ENCODE results near the gene FAM47A.

Gene FAM47A

DNA sequence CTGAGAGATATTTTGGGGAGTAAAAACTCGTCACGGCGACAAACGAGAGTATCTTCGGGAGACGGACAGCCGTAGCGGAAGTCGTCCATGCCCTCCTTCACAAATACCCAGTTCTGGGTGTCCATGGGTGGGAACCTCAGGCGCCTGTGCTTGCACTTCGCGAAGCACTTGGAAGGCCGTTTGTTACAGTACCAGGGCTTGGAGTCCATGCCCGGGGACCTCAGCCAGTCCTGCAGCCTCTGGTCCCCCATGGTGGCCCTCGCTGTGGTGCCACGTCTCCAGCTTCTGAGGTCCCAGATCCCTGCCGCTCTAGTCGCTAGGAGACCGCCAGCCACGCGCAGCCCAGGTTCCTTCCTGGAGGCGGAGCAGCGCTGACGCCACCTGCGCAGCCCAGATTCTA is at the start of gene FAM47A:
Gene FAM47A, minus strand, starts transcription at position 287 of the 400 bp plus-strand sequence. Its CDS starts 36 bp downstream, at position 251.
- no peak for DNase-seq

DNA sequence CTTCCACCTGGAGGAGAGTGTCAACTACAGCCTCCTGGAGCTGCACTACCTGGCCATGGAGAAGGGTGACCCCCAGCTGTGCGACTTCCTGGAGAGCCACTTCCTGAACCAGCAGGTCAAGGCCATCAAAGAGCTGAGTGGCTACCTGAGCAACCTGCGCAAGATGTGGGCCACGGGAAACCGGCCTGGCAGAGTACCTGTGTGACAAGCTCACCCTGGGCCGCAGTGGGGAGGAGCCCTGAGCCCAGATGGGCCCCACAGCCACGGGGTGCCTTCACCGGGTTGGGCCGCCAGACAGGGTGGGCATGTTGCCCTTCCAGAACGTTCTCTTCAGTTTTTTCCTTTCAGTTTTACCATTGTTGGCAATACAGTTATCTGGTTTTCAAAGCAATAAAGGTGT is 15.2 kb upstream of the FAM47A start:
- no peak for DNase-seq

DNA sequence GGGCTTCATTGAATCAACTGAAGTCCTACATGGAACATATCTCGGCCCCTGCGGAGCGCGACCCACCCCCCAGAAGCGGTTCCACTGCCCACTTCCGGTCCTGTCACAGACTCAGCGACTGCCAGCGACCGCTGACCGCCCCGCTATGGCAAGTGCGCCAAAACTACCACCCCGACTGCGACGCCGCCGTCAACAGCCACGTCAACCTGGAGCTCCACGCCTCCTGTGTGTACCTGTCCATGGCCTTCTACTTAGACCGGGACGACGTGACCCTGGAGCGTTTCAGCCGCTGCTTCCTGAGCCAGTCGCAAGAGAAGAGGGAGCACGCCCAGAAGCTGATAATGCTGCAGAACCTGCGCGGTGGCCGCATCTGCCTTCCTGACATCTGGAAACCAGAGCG is 14.8 kb upstream of the FAM47A start:
- DNase-seq, result no peak

DNA sequence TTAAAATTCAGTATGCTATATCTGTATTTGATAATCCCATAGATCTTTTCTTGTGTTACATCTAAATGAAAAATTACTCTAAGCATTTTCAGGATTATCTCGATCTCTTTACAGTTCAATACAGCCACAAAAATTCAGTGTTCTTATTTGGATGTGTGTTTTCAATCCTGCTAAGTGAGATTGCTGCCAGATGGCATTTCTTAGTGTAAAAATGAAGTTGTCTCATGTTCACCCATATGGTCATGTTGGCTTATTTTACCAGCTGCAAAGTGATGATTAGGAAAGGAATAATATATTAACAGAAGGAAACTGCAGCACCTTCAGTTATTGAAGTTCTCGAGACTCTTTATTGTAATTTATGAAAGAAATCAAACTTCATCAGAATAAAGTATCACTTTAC is 12.1 kb upstream of the FAM47A start:
- DNase-seq, result no peak

DNA sequence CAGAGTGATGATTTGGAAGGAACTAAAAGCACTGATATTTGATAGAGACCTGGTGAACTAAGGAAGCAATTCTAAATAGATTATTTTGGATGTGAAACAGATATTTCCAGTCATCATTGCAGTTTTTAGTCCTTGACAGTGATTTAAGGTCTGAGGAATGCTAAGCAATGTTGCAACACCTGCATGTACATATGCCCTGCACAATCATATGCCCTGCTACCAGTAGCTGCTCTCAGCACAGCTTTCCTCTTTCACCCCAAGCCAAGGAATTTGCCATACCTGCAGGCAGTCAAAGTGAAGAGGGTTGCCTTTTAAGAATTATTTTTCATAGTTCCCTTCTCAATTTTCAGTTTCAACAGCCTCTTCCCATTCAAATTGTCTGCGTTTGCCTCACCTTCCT is 8.7 kb upstream of the FAM47A start:
- DNase-seq, result no peak

DNA sequence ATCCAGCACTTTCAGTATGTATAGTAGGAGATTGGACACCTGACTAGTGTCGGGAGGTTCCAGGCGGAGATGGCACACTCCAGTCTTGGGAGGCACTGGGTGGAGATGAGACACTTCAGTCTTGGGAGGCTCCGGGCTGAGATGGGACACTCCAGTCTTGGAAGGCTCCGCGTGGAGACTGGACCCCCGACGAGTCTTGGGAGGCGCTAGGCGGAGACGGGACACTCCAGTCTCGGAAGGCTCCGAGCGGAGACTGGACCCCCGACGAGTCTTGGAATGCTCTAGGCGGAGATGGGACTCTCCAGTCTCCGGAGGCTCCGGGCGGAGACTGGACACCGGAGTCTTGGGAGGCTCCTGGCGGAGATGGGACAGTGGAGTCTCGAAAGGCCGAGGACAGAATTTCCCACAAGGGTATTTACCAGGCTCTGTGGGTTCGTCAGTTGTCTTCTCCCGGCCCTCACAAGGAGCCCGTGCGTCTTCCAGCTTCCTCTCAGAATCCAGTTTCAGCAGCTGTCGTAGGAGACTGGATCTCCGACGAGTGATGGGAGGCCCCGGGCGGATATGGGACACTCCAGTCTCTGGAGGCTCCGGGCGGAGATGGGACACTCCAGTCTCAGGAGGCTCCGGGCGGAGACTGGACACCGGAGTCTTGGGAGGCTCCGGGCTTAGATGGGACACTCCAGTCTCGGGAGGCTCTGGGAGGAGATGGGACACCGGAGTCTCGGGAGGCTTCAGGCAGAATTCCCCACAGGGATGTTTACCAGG is 952 bp downstream of the FAM47A start:
- DNase-seq, result no peak

DNA sequence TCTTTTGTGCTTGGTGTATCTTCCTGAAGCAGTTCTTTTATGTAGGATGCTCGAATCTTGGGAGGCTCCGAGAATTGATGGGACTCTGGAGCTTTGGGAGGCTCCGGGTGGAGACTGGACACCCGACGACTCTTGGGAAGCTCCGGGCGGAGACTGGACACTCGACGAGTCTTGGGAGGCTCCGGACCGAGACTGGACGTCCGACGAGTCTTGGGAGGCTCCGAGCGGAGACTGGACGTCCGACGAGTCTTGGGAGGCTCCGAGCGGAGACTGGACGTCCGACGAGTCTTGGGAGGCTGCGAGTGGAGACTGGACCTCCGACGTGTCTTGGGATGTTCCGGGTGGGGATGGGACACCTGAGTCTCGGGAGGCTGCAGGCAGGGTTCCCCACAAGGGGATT is 1.6 kb downstream of the FAM47A start:
- DNase-seq, result no peak

DNA sequence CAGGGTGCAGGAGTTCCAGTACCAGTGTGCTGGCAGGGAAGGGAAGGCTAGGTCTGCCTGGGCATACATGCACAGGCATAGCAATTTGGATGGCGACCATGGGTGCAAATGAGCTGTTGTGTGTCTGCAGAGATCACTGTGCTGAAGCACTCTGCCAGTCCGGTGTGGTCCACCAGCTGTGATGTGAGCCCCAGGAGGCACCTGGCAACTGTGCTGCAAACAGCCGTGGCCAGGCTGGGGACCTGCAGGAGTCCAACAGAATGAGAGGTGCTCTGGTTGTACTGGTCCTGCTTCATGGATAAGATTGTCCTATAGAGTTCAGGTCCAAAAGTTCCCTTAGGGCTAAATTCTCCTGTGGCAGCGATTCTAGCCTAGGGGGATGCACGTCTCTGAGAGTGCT is 6.1 kb downstream of the FAM47A start:
- no peak for DNase-seq

DNA sequence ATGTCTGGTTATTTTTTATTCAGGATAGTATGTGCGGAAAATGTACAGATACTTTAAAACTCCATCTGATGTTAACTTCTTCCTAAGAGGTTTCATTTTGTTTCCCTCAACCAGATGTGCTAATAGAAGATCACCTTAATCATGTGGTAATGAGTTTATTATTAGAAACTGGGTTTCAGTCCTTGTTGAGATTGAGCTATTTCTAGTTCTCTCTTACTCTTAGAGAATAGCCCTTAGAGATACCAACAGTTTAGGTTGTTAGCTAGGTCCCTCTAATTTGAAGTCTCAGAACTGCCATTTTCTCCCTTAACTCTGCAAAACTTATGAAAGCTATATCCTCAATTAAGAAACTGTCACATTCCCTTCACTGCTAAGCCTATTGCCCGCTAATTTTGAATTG is 13.0 kb downstream of the FAM47A start:
- DNase-seq, result no peak

DNA sequence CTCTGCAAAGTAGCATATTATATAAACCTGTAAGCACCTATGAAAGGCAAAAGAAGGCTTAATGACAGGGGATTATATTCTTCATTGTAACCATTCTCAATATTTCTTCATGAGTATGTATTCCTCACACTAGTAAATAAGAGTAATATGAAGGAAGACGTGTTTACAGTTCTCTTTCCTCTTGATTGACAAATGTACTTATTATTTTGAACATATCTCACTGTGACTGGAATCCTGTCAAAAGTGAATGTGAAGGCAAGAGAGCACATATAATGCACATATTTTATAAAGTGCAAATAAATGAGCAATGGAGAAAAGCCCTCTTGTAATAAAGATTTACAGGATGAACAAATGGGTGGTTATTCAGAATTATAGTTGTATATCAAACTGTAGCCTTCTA is 19.7 kb downstream of the FAM47A start:
- no peak for DNase-seq

Data from NCI-H187 treated with DMSO at 0.1 percent for 48 hours (cell line).